Measurements from ENCODE around the gene CFAP90.
A peak's percentile ranks its signal among the peaks of the same experiment; 100 is the strongest.

Gene CFAP90

GRCh38 chr5:7805379-7805778, 45.6 kb downstream of the CFAP90 start:
- Histone ChIP-seq H3K27me3 (ENCODE audit: low read depth, low read length) (no peaks in the 10 kb centered on the region), H3K4me1 (ENCODE audit: low read length) (no peaks in the 10 kb centered on the region), H4K20me1 (ENCODE audit: insufficient read depth, low read length) (no peaks in the 10 kb centered on the region), H2AFZ (ENCODE audit: low read depth, low read length) (no peak overlapping the region), H3K36me3 (replicated peaks; ENCODE audit: low read depth, low read length) (no peaks in the 10 kb centered on the region), H3K79me2 (ENCODE audit: low read length) (no peaks in the 10 kb centered on the region), H3K9ac (ENCODE audit: low read length) (no peak overlapping the region), H3K9me3 (ENCODE audit: insufficient read depth, low read length) (no peaks in the 10 kb centered on the region), H3K4me2 (ENCODE audit: low read length) (no peak overlapping the region), H3K4me3 (ENCODE audit: low read length) (no peak overlapping the region), H3K27ac (ENCODE audit: low read length) (no peak overlapping the region)
- TF ChIP-seq EZH2phosphoT487 (IDR thresholded peaks at IDR 0.05; ENCODE audit: low read depth) (no peak), CTCF (IDR thresholded peaks at IDR 0.05; ENCODE audit: low read depth, low read length) (peak; percentile 18; the same call in 1 of the 2 replicates)

GRCh38 chr5:7803937-7804336, 47.0 kb downstream of the CFAP90 start:
- Histone ChIP-seq H3K4me3 (ENCODE audit: low read length) (no peak overlapping the region), H3K4me2 (ENCODE audit: low read length) (no peak overlapping the region), H3K27ac (ENCODE audit: low read length) (no peak overlapping the region), H3K9me3 (ENCODE audit: insufficient read depth, low read length) (no peaks in the 10 kb centered on the region), H3K9ac (ENCODE audit: low read length) (no peak overlapping the region), H4K20me1 (ENCODE audit: insufficient read depth, low read length) (no peaks in the 10 kb centered on the region), H3K79me2 (ENCODE audit: low read length) (no peaks in the 10 kb centered on the region), H3K4me1 (ENCODE audit: low read length) (no peaks in the 10 kb centered on the region), H3K27me3 (ENCODE audit: low read depth, low read length) (no peaks in the 10 kb centered on the region), H3K36me3 (replicated peaks; ENCODE audit: low read depth, low read length) (no peaks in the 10 kb centered on the region), H2AFZ (ENCODE audit: low read depth, low read length) (no peak overlapping the region)
- TF ChIP-seq EZH2phosphoT487 (IDR thresholded peaks at IDR 0.05; ENCODE audit: low read depth) (no peak), CTCF (IDR thresholded peaks at IDR 0.05; ENCODE audit: low read depth, low read length) (no peak)

GRCh38 chr5:7802855-7803254, 48.1 kb downstream of the CFAP90 start:
- Histone ChIP-seq H3K79me2 (ENCODE audit: low read length) (no peaks in the 10 kb centered on the region), H3K4me3 (ENCODE audit: low read length) (no peak overlapping the region), H3K4me1 (ENCODE audit: low read length) (no peaks in the 10 kb centered on the region), H3K4me2 (ENCODE audit: low read length) (no peak overlapping the region), H3K27ac (ENCODE audit: low read length) (no peak overlapping the region), H2AFZ (ENCODE audit: low read depth, low read length) (no peak overlapping the region), H3K9me3 (ENCODE audit: insufficient read depth, low read length) (no peaks in the 10 kb centered on the region), H3K9ac (ENCODE audit: low read length) (no peak overlapping the region), H3K36me3 (replicated peaks; ENCODE audit: low read depth, low read length) (no peaks in the 10 kb centered on the region), H4K20me1 (ENCODE audit: insufficient read depth, low read length) (no peaks in the 10 kb centered on the region), H3K27me3 (ENCODE audit: low read depth, low read length) (no peaks in the 10 kb centered on the region)
- TF ChIP-seq EZH2phosphoT487 (IDR thresholded peaks at IDR 0.05; ENCODE audit: low read depth) (no peak), CTCF (IDR thresholded peaks at IDR 0.05; ENCODE audit: low read depth, low read length) (no peak)

GRCh38 chr5:7801891-7802614, 48.9 kb downstream of the CFAP90 start:
- Histone ChIP-seq H3K27me3 (ENCODE audit: low read depth, low read length) (no peaks in the 10 kb centered on the region), H3K36me3 (replicated peaks; ENCODE audit: low read depth, low read length) (no peaks in the 10 kb centered on the region), H3K4me3 (ENCODE audit: low read length) (no peak overlapping the region), H2AFZ (ENCODE audit: low read depth, low read length) (no peak overlapping the region), H3K9ac (ENCODE audit: low read length) (no peak overlapping the region), H3K27ac (ENCODE audit: low read length) (no peak overlapping the region), H3K9me3 (ENCODE audit: insufficient read depth, low read length) (no peaks in the 10 kb centered on the region), H3K4me1 (ENCODE audit: low read length) (no peaks in the 10 kb centered on the region), H3K4me2 (ENCODE audit: low read length) (no peak overlapping the region), H4K20me1 (ENCODE audit: insufficient read depth, low read length) (no peaks in the 10 kb centered on the region), H3K79me2 (ENCODE audit: low read length) (no peaks in the 10 kb centered on the region)
- TF ChIP-seq EZH2phosphoT487 (IDR thresholded peaks at IDR 0.05; ENCODE audit: low read depth) (no peak), CTCF (IDR thresholded peaks at IDR 0.05; ENCODE audit: low read depth, low read length) (no peak)

All from OCI-LY3 (cell line).